ENCODE measurements around the gene ACTG2.

ACTG2 gene

GRCh38 chr2:73926493-73927327 lies 33.9 kb downstream of the ACTG2 start, which contains the start of gene DGUOK:
Gene DGUOK, plus strand, starts transcription at chr2:73926880. Its CDS starts 31 bp downstream, at chr2:73926911.
- peak within 1 kb of the TSS; percentile 65 to 84 (median 76) for H3K4me3 ChIP-seq
- peaks cover 8 to 30% (median 24%) of the 10 kb centered on the region in 11 experiments for H4K20me1 ChIP-seq
- peak in 1 of 11 experiments; percentile 64; a peak in 2 of 22 replicates for TF ChIP-seq Cebpa-rat (IDR thresholded peaks at IDR 0.05)
- peak within 1 kb of the TSS; percentile 86 to 97 (median 94) for H3K9ac ChIP-seq
- peaks cover 34 to 65% (median 42%) of the 10 kb centered on the region in 10 experiments for H3K4me1 ChIP-seq
- peak within 1 kb of the TSS; percentile 75 to 94 (median 85) for H3K4me2 ChIP-seq
- peaks cover 0 to 13% (median 0%) of the 10 kb centered on the region in 11 experiments; a peak in 7 of 22 replicates for H3K9me3 ChIP-seq (replicated peaks in 1 of 11)
- no peaks in the 10 kb centered on the region for H3K27me3 ChIP-seq
- peaks cover 0 to 25% (median 15%) of the 10 kb centered on the region in 11 experiments; a peak in 13 of 22 replicates for H3K36me3 ChIP-seq
- peak within 1 kb of the TSS; percentile 91 to 98 (median 97) for H3K27ac ChIP-seq

- peak overlapping the region; percentile 91 to 98 (median 97) for H3K27ac ChIP-seq
- H3K4me1 ChIP-seq, result peaks cover 34 to 72% (median 48%) of the 10 kb centered on the region in 10 experiments
- peaks cover 0 to 13% (median 0%) of the 10 kb centered on the region in 11 experiments; a peak in 7 of 22 replicates for H3K9me3 ChIP-seq (replicated peaks in 1 of 11)
- peaks cover 3 to 31% (median 21%) of the 10 kb centered on the region in 11 experiments; a peak in 19 of 22 replicates for H3K36me3 ChIP-seq
- peaks cover 15 to 36% (median 31%) of the 10 kb centered on the region in 11 experiments for H4K20me1 ChIP-seq
- H3K4me2 ChIP-seq, result peak overlapping the region; percentile 75 to 94 (median 85)
- peak overlapping the region; percentile 86 to 97 (median 94) for H3K9ac ChIP-seq
- H3K4me3 ChIP-seq, result peak overlapping the region; percentile 65 to 84 (median 76)
- no peak for TF ChIP-seq Cebpa-rat (IDR thresholded peaks at IDR 0.05)
- no peaks in the 10 kb centered on the region for H3K27me3 ChIP-seq
Measured at GRCh38 chr2:73927344-73927743, 34.5 kb downstream of the ACTG2 start.

GRCh38 chr2:73928963-73929347 lies 36.1 kb downstream of the ACTG2 start:
- no peaks in the 10 kb centered on the region for H3K27me3 ChIP-seq
- peak overlapping the region; percentile 75 to 94 (median 85) for H3K4me2 ChIP-seq
- peaks cover 26 to 52% (median 45%) of the 10 kb centered on the region in 11 experiments for H4K20me1 ChIP-seq
- peaks cover 34 to 85% (median 52%) of the 10 kb centered on the region in 10 experiments for H3K4me1 ChIP-seq
- TF ChIP-seq Cebpa-rat (IDR thresholded peaks at IDR 0.05), result peak in 2 of 11 experiments; percentile 33 to 39; a peak in 1 of 22 replicates
- peak overlapping the region in 6 of 10 experiments; percentile 3 to 81 (median 18); a peak in 4 of 20 replicates for H3K4me3 ChIP-seq
- peak overlapping the region in 2 of 11 experiments; percentile 7 to 36; a peak in 2 of 22 replicates for H3K9ac ChIP-seq
- peak overlapping the region in 5 of 11 experiments; percentile 1 to 98 (median 97); a peak in 2 of 22 replicates for H3K27ac ChIP-seq
- H3K36me3 ChIP-seq, result peaks cover 14 to 47% (median 36%) of the 10 kb centered on the region in 11 experiments
- H3K9me3 ChIP-seq (replicated peaks in 1 of 11), result peaks cover 0 to 13% (median 0%) of the 10 kb centered on the region in 11 experiments; a peak in 7 of 22 replicates

- no peak for TF ChIP-seq Cebpa-rat (IDR thresholded peaks at IDR 0.05)
- Histone ChIP-seq H3K27me3 (no peaks in the 10 kb centered on the region), H3K4me2 (peak overlapping the region in 7 of 11 experiments; percentile 80 to 94 (median 86); a peak in 9 of 22 replicates), H3K4me3 (no peak overlapping the region), H3K4me1 (peaks cover 34 to 74% (median 52%) of the 10 kb centered on the region in 10 experiments), H4K20me1 (peaks cover 37 to 67% (median 59%) of the 10 kb centered on the region in 11 experiments), H3K9me3 (replicated peaks in 1 of 11) (peaks cover 0 to 5% (median 0%) of the 10 kb centered on the region in 11 experiments; a peak in 3 of 22 replicates), H3K36me3 (peaks cover 28 to 61% (median 47%) of the 10 kb centered on the region in 11 experiments), H3K9ac (no peak overlapping the region), H3K27ac (no peak overlapping the region)
Measured at GRCh38 chr2:73930386-73930785, 37.6 kb downstream of the ACTG2 start.

GRCh38 chr2:73931531-73932500 lies 39.0 kb downstream of the ACTG2 start:
- no peak for TF ChIP-seq Cebpa-rat (IDR thresholded peaks at IDR 0.05)
- Histone ChIP-seq H3K27me3 (no peaks in the 10 kb centered on the region), H4K20me1 (peaks cover 52 to 81% (median 73%) of the 10 kb centered on the region in 11 experiments), H3K4me2 (peak overlapping the region in 7 of 11 experiments; percentile 4 to 89 (median 55); a peak in 13 of 22 replicates), H3K4me1 (peaks cover 28 to 72% (median 47%) of the 10 kb centered on the region in 10 experiments), H3K9ac (no peak overlapping the region; a peak in 1 of 22 replicates), H3K4me3 (no peak overlapping the region), H3K27ac (peak overlapping the region in 1 of 11 experiments; percentile 5; a peak in 1 of 22 replicates), H3K36me3 (peaks cover 43 to 76% (median 61%) of the 10 kb centered on the region in 11 experiments), H3K9me3 (replicated peaks in 1 of 11) (no peaks in the 10 kb centered on the region)

GRCh38 chr2:73933194-73933593 lies 40.4 kb downstream of the ACTG2 start:
- peak overlapping the region in 4 of 11 experiments; percentile 55 to 89 (median 62); a peak in 7 of 22 replicates for H3K4me2 ChIP-seq
- no peak overlapping the region for H3K9ac ChIP-seq
- TF ChIP-seq Cebpa-rat (IDR thresholded peaks at IDR 0.05), result no peak
- H3K36me3 ChIP-seq, result peaks cover 46 to 89% (median 69%) of the 10 kb centered on the region in 11 experiments
- no peak overlapping the region for H3K4me3 ChIP-seq
- H3K27ac ChIP-seq, result no peak overlapping the region
- no peaks in the 10 kb centered on the region for H3K27me3 ChIP-seq
- H3K9me3 ChIP-seq (replicated peaks in 1 of 11), result no peaks in the 10 kb centered on the region
- H4K20me1 ChIP-seq, result peaks cover 65 to 95% (median 87%) of the 10 kb centered on the region in 11 experiments
- peaks cover 24 to 78% (median 48%) of the 10 kb centered on the region in 10 experiments for H3K4me1 ChIP-seq

GRCh38 chr2:73935641-73936040 lies 42.8 kb downstream of the ACTG2 start:
- no peak for TF ChIP-seq Cebpa-rat (IDR thresholded peaks at IDR 0.05)
- no peak overlapping the region for H3K27ac ChIP-seq
- no peaks in the 10 kb centered on the region for H3K27me3 ChIP-seq
- H3K9me3 ChIP-seq (replicated peaks in 1 of 11), result no peaks in the 10 kb centered on the region
- peaks cover 17 to 73% (median 36%) of the 10 kb centered on the region in 10 experiments for H3K4me1 ChIP-seq
- H3K4me2 ChIP-seq, result no peak overlapping the region
- no peak overlapping the region for H3K4me3 ChIP-seq
- peaks cover 64 to 97% (median 73%) of the 10 kb centered on the region in 11 experiments for H3K36me3 ChIP-seq
- H4K20me1 ChIP-seq, result peaks cover 90 to 100% (median 98%) of the 10 kb centered on the region in 11 experiments
- no peak overlapping the region for H3K9ac ChIP-seq

Measured in BLaER1 treated with 17β-estradiol and CSF1 and Interleukin-3, amounts not matched to agents 10 nM and 100 nM (cell line).